GM19467 (cell line): ENCODE measurements around the gene SHTN1.

Experiments used
- ATAC-seq: cut with Tn5 transposase; IDR thresholded peaks from one replicate; pipeline ENCODE4 v1.9.1; 2021; ENCODE audit warnings: mild to moderate bottlenecking, moderate library complexity; ENCODE audit not compliant: unreplicated experiment

SHTN1 gene

GRCh38 chr10:116919164-116919563 lies 85.8 kb downstream of the SHTN1 start:
- ATAC-seq = no peak

- no peak for ATAC-seq
These were observed 86.4 kb downstream of the SHTN1 start for GRCh38 chr10:116918583-116918982.

- no peak for ATAC-seq
These were observed 87.5 kb downstream of the SHTN1 start for GRCh38 chr10:116917481-116917880.

- no peak for ATAC-seq
These were observed 89.6 kb downstream of the SHTN1 start for GRCh38 chr10:116915340-116915739.

GRCh38 chr10:116913695-116914094 lies 91.3 kb downstream of the SHTN1 start:
- ATAC-seq = no peak

GRCh38 chr10:116912162-116912561 lies 92.8 kb downstream of the SHTN1 start:
- ATAC-seq = no peak

GRCh38 chr10:116910910-116911309 lies 94.1 kb downstream of the SHTN1 start:
- ATAC-seq = no peak

- ATAC-seq = no peak
These were observed 95.7 kb downstream of the SHTN1 start for GRCh38 chr10:116909307-116909706.

- no peak for ATAC-seq
These were observed 97.6 kb downstream of the SHTN1 start for GRCh38 chr10:116907245-116907987.

GRCh38 chr10:116905845-116906210 lies 99.2 kb downstream of the SHTN1 start:
- no peak for ATAC-seq

GRCh38 chr10:116899626-116900025 lies 105.4 kb downstream of the SHTN1 start:
- no peak for ATAC-seq

- no peak for ATAC-seq
These were observed 111.3 kb downstream of the SHTN1 start for GRCh38 chr10:116893686-116894037.

GRCh38 chr10:116892907-116893685 lies 111.9 kb downstream of the SHTN1 start:
- no peak for ATAC-seq

GRCh38 chr10:116891208-116891607 lies 113.8 kb downstream of the SHTN1 start:
- ATAC-seq = no peak

GRCh38 chr10:116889066-116889465 lies 115.9 kb downstream of the SHTN1 start:
- no peak for ATAC-seq

- ATAC-seq = no peak
These were observed 116.5 kb downstream of the SHTN1 start for GRCh38 chr10:116888380-116889055.

- no peak for ATAC-seq
These were observed 118.2 kb downstream of the SHTN1 start for GRCh38 chr10:116886772-116887171.

- ATAC-seq = no peak
These were observed 122.3 kb downstream of the SHTN1 start for GRCh38 chr10:116882639-116883038.

GRCh38 chr10:116880716-116881482 lies 124.1 kb downstream of the SHTN1 start:
- ATAC-seq = no peak

GRCh38 chr10:116879817-116880216 lies 125.2 kb downstream of the SHTN1 start:
- no peak for ATAC-seq

- no peak for ATAC-seq
These were observed 126.9 kb downstream of the SHTN1 start for GRCh38 chr10:116878123-116878522.
